GM21786 (cell line): Measurements from ENCODE around the gene ITGB5.

Experiments
- ATAC-seq: cut with Tn5 transposase; IDR thresholded peaks from one replicate; pipeline ENCODE4 v1.9.1; 2021; ENCODE audit not compliant: unreplicated experiment

Gene ITGB5

DNA sequence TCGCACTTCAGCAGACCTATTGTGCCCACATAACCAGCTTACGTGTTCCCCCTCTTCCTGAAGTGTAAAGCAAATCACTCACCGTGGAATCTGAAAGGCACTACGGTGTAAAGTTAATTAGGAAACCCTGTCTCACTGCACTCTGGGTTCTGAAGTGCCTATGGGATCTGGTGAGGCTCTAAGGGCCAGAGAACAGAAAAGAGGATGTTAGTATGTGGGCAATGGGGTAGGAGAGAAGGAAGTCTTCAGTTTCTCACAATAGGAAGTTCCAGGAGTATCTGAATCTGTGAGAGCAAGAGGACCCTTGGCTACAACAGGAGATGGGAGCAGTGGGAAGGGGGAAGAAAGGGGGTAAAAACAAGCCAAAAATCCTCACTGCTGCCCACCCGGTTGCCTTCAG, 71.4 kb downstream of the ITGB5 start:
- no peak for ATAC-seq

GRCh38 chr3:124814620-124815421, 72.3 kb downstream of the ITGB5 start:
- ATAC-seq = no peak

DNA sequence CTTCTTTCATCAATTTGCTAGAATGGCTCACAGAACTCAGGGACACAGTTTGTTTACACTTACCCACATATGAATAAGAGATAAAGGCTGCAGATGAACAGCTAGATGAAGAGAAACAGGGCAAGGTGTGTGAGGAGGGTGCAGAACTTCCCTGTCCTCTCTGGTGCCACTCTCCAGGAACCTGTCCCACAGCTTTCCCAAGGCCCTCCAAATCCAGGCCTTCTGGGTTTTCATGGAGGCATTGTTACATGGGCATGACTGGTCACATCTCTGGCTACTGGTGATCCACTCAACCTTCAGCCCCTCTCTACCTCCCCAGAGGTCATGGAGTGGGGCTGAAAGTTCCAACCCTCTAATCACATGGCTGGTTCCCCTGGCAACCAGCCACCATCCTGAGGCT, 73.6 kb downstream of the ITGB5 start:
- no peak for ATAC-seq

DNA sequence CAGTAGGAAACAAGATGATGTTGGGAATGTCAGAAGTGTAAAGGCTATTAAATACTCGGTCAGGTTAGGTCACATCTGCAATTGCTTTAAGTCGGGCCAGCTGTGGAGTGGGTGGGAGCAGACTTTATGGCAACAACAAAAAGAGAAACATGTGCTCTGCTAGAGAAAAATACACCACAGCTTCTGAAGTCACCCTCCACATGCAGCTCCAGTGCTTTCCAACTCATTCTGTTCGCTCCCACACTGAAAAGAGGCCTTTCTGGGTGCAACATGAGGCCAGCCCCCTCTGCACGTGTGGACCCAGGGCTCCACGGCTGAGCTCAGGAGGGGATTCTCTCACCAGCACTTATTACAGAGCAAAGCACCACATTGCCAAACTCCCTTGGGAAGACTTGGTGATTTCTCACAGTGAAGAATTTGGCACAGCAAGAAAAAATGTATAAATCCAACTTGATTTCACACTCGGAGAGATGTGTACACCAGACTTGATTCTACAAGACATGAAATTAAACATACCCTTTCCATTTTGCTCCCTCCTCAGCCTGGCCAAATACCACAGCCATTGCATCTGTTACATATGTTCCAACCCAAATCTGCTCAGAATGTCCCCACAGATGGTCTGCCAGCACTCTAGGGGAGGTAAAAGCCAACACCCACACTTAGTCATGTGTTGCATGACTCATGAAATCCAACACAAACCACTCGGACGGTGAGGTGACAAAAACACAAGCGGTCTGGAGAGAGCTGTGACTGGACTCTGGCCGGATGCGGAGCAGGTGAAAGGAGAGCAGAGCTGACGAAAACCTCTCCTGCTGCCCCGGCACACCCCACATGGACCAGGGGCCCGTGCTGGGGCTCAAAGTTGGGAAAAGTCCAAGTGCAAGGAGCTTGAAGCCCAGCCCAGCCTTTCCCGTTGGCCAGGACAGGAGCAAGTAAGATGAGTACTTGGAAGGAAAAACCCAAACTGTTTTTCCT, 74.6 kb downstream of the ITGB5 start:
- ATAC-seq = no peak

DNA sequence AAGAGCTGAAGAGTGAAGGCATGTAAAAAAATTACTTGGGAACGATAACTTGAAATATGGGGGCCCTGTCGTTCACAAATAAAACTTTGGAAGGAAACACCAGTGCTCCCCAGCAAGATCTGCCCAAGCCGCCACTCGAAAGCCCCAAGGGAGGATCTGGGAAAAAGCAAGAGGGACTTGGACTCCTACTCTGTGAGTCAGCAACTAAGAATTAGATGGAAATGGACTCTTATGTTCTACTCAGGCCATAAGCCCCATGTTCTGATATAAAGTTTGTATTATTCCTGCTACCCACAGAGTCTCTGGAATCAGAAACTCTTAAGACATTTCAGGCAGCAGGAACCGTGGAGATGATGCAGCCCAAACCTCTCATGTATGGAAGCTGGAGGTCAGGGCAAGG, 75.7 kb downstream of the ITGB5 start:
- ATAC-seq = no peak

GRCh38 chr3:124810970-124811369, 76.2 kb downstream of the ITGB5 start:
- ATAC-seq = no peak

GRCh38 chr3:124809039-124809438, 78.1 kb downstream of the ITGB5 start:
- no peak for ATAC-seq

DNA sequence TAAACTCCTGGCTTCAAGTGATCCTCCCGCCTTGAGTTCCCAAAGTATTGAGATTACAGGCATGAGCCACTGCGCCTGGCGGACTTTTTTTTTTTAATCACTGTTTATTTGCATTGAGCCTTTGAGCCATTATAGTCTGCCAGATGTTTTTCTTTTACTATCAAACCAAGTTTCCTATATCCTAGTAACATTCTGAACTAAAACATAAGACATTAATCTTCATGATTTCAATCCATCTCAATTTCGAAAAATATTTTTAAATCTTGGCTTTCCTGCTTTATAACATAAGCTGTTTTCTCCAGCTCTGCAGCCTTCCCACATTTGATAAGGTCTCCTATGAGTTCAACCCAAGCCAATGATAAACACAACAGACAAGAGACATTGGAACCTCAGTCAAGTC, 81.5 kb downstream of the ITGB5 start:
- no peak for ATAC-seq

- no peak for ATAC-seq
Observed at GRCh38 chr3:124804875-124805274, 82.3 kb downstream of the ITGB5 start.

DNA sequence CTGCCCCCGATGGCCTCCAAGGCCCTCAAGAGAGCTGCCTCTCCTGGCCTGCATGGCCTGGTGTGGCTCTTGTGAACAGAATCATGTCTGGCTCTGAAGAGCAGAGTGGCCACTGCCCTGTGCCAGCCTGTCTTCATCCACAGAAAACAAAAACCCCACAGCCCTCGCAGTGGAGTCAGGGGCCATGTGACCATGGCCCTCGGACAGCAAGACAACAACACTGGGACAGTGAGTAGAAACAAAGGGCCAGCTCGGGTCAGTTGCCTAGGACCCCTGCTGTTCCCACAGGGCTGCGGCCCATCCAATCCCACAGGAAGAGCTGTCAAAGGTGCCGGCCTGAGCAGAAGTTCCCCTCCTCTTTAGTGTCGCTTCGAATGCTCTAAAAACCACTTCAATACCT, 84.5 kb downstream of the ITGB5 start:
- ATAC-seq = no peak

- no peak for ATAC-seq
Observed at GRCh38 chr3:124802061-124802698, 85.0 kb downstream of the ITGB5 start.

DNA sequence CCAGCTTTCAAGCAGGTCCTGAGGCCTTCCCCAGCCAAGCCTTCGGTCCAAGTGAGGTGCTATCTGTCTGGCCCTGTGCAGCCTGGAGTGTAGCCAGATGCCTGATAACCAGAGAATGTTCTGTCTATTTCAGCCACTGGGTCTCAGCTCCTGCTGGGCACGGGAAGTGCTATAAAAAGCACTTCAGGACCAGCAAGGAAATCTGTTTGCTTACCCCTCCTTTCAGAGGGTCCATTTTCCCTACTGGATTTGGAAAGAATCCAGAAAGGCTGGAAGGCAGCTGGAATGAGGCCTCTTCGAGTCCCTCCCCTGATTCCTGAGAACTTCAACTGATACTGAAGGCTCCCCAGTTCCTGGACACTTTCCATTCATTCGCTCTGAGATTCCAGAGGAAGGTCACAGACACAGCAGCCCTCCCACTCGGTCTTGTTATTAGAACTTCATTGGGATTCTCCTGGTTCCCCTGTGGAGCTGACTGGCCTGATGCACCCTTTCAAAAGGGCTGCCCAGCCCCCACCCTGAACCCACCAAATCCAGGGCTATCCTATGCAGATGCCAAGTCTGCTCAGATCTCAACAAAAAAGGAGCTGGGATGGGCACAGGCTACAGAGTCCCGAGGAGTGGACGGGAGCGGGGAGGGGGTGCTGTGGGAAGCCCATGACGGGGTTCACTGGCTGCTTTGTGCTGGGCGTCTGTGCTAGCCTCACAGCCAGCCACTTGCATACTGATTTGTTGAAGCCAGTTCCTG, 86.5 kb downstream of the ITGB5 start:
- no peak for ATAC-seq

GRCh38 chr3:124800076-124800475, 87.1 kb downstream of the ITGB5 start:
- ATAC-seq = no peak

DNA sequence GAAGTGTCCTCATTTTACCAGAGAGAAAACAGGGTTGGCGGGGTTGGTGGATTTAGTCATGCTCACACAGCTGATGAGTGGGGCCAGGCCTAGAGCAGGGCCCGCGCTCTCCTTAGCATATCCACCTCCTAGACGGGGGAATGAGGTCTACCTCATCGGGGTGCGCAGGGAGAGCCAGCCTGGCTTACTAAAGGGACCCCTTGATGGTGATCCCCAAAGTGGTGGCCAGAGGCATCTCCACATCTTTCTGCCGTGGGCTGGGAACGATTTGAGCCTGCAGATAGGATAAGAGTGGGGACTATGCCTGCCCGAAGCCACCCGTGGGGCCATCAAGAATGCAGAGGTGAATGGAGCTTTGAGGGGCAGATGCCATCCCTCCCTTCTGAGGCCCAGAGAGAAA, 87.5 kb downstream of the ITGB5 start:
- no peak for ATAC-seq

- ATAC-seq = no peak
Observed at GRCh38 chr3:124797426-124797945, 89.7 kb downstream of the ITGB5 start.

DNA sequence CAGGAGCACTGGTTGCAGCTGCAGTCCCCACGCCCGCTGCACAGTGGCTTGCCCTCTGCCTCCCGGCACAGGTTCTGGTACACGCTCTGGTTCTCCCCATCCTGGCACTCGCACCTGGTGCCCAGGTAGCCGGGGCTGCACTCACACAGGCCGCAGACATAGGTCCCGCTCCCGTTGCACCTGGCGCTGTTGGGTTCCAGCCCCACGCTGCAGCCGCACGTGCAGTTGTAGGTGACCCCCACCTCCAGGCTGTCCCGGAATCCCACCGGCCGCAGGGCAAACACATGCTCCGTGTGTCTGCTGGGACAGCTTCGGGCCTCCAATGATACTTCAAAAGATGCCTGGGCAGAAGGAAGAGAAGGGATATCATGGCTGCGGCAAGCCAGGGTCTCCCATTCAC, 90.7 kb downstream of the ITGB5 start:
- ATAC-seq = no peak

DNA sequence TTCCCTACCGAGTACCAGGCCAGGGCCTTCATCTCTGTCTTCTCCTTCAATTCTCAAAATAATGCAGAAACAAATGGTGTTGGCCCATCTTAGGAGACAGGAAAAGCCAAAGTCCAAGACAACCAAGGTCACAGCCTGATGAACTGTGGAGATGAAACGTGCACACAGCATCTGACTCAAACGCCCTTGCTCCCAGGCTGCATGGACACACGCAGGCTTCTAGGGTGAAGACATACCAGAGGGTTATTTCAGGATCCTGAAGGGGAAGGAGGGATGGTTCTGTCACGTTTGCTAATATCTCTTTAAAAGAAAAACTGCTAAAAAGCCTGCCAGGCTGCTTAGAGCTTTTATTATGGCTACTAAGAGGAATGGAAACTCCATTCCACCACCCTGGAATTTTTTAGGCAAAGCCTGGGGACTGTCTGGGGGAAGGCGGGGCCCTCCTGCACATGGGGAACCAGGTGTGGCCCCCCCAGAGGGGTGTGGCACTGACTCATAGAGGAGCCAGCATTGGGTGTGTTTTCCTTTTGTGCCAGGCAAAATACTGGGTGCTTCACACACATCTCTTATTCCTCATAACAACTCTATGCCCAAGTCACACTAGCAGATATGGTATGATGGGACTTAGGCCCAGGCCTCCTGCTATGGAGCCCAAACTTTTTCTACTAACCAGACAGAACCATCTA, 94.0 kb downstream of the ITGB5 start:
- no peak for ATAC-seq

GRCh38 chr3:124792341-124793040, 94.7 kb downstream of the ITGB5 start:
- no peak for ATAC-seq

DNA sequence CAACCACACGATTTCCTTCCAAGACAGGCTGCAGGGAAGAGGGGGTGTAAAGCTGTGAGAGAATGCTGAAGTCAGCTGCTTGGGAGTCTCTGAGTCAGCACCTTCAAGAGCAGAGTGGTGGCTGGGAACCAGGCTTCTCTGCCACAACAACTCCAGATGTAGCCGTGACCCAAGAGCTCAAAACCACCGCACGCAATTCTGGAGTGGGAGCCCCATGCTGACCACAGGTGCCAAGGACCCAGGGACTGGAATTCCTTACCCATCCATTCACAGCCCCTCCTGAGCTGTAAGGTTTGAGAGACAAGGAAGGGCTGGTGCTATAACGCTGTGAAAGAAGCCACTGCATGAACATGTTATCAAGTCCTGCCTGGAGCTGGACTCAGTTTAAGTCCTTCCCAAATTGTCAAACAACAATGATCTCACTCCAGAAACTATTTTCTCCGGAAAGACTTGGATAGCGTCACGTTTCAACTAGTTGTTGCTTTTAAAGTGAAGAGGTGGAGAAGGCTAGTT, 95.5 kb downstream of the ITGB5 start:
- ATAC-seq = no peak
